Endodermal cell (in vitro differentiated cells): ENCODE data around the gene CXCL17. TPM values are rescaled to one million over a fixed set of nuclear protein-coding genes. Genes with fewer than 3 reads are reported as not detected.

ENCODE experiments used
- DNase-seq: peaks from one replicate; pipeline ENCODE4 v3.0.0-alpha.2; 2017
- H3K27ac ChIP-seq: 2 replicates; pipeline ENCODE4 v1.5.1; 2013; ENCODE audit warnings: mild to moderate bottlenecking, low read depth, low read length, moderate library complexity
- H3K27me3 ChIP-seq: 2 replicates; pipeline ENCODE4 v1.6.1; 2013; ENCODE audit warnings: mild to moderate bottlenecking, low read length, moderate library complexity; ENCODE audit not compliant: insufficient read depth, control insufficient read depth, poor library complexity, severe bottlenecking
- H3K36me3 ChIP-seq: 2 replicates; pipeline ENCODE4 v1.7.0; 2013; ENCODE audit warnings: mild to moderate bottlenecking, low read length, moderate library complexity; ENCODE audit not compliant: control insufficient read depth, insufficient read depth
- H3K4me1 ChIP-seq: one replicate; pipeline ENCODE4 v1.7.0; 2013; ENCODE audit warnings: low read length; ENCODE audit not compliant: control insufficient read depth, insufficient read depth
- H3K4me3 ChIP-seq: 2 replicates; pipeline ENCODE4 v1.5.1; 2013; ENCODE audit warnings: mild to moderate bottlenecking, low read length, moderate library complexity
- H3K9ac ChIP-seq: 2 replicates; pipeline ENCODE4 v1.6.1; 2013; ENCODE audit warnings: mild to moderate bottlenecking, low read length, moderate library complexity; ENCODE audit not compliant: poor library complexity, severe bottlenecking; ENCODE audit errors: extremely low read depth
- H3K9me3 ChIP-seq: 2 replicates; pipeline ENCODE4 v1.6.1; 2013; ENCODE audit warnings: mild to moderate bottlenecking, low read length, moderate library complexity; ENCODE audit not compliant: control insufficient read depth
- H3K27ac Mint-ChIP-seq: 2 replicates; pipeline ENCODE4 v1.8.0; 2020; ENCODE audit warnings: mixed read lengths
- H3K27me3 Mint-ChIP-seq: 2 replicates; pipeline ENCODE4 v1.8.0; 2021; ENCODE audit warnings: mild to moderate bottlenecking, mixed read lengths; ENCODE audit not compliant: insufficient read depth
- H3K36me3 Mint-ChIP-seq: 2 replicates; pipeline ENCODE4 v1.8.0; 2020; ENCODE audit warnings: low read depth, mixed read lengths
- H3K4me1 Mint-ChIP-seq: 2 replicates; pipeline ENCODE4 v1.8.0; 2020; ENCODE audit warnings: mixed read lengths
- H3K4me3 Mint-ChIP-seq: 2 replicates; pipeline ENCODE4 v1.8.0; 2020; ENCODE audit warnings: mild to moderate bottlenecking, moderate library complexity, mixed read lengths
- H3K9me3 Mint-ChIP-seq: 2 replicates; pipeline ENCODE4 v1.8.0; 2020; ENCODE audit warnings: mild to moderate bottlenecking, mixed read lengths
- CTCF ChIP-seq: fragments of 200-600 bp; sonication (generic); conservative IDR thresholded peaks from 2 replicates; pipeline ENCODE4 v1.5.0; 2021; ENCODE audit warnings: antibody characterized with exemption, mild to moderate bottlenecking
- WGBS, 2 experiments: methylation state at CpG; one replicate each; pipeline versions ENCODE4 v1.1.5 to v1.1.7; 2013; ENCODE audit warnings: missing lambda C conversion rate in 2 of 2, mixed read lengths in 1 of 2; ENCODE audit not compliant: insufficient coverage in 1 of 2, insufficient read length in 1 of 2; 5-methylcytosine and 5-hydroxymethylcytosine counted together
- total RNA-seq, 2 donors: library from RNA; stranded (reverse); fragmentation: NEBNext Ultra II Directional in 1 of 2; extraction: Animal tissue kit (Norgen Biotek cat#: 25700) in 1 of 2; gene quantifications; 2 replicates in 1 of 2; 3 replicates in 1 of 2; pipeline ENCODE4 v1.2.1, GENCODE V29; 2021

Gene CXCL17
- total RNA-seq, 2 donors from 2014 or later, result 0.37 TPM; not detected in 1

DNA sequence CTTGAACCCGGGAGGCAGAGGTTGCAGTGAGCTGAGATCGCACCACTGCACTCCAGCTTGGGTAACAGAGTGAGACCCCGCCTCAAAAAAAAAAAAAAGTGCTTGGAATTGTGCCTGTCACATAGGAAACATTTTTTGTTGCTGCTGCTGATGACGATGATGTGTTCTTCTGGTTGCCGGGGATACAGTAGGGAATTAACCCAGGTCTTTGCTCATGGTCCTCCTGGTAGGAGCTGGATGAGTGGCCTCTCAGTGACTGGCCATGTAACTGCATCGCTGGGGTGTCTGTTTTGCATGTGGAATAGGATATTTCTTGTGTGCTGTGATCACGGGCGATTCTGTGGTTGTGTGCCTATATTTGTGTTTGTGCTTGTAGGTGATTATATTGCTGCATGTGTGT is 48.0 kb downstream of the CXCL17 start:
- Mint-ChIP-seq H3K9me3 (no peaks in the 10 kb centered on the region), H3K27ac (no peak overlapping the region), H3K4me3 (no peak overlapping the region), H3K27me3 (peaks cover 45% of the 10 kb centered on the region), H3K36me3 (peaks cover 4% of the 10 kb centered on the region), H3K4me1 (peaks cover 17% of the 10 kb centered on the region)
- H3K4me1 ChIP-seq, result no peaks in the 10 kb centered on the region
- no peaks in the 10 kb centered on the region for H3K36me3 ChIP-seq
- H3K9me3 ChIP-seq, result no peaks in the 10 kb centered on the region
- peaks cover 20% of the 10 kb centered on the region for H3K27me3 ChIP-seq
- no peak for DNase-seq
- no peak overlapping the region for H3K9ac ChIP-seq
- WGBS, 2 experiments, result 90 to 95% methylated on average over 5 to 8 of the region's 8 CpGs
- H3K27ac ChIP-seq, result no peak overlapping the region
- H3K4me3 ChIP-seq, result no peak overlapping the region
- TF ChIP-seq CTCF, result no peak

- TF ChIP-seq CTCF, result no peak
- no peaks in the 10 kb centered on the region for H3K36me3 ChIP-seq
- H3K27ac Mint-ChIP-seq, result no peak overlapping the region
- no peak overlapping the region for H3K4me3 ChIP-seq
- H3K4me1 Mint-ChIP-seq, result peaks cover 8% of the 10 kb centered on the region
- no peaks in the 10 kb centered on the region for H3K9me3 Mint-ChIP-seq
- no peak for DNase-seq
- H3K27me3 ChIP-seq, result peaks cover 24% of the 10 kb centered on the region
- H3K4me3 Mint-ChIP-seq, result no peak overlapping the region
- no peaks in the 10 kb centered on the region for H3K4me1 ChIP-seq
- no peak overlapping the region for H3K9ac ChIP-seq
- no peak overlapping the region for H3K27ac ChIP-seq
- no peaks in the 10 kb centered on the region for H3K36me3 Mint-ChIP-seq
- WGBS, 2 experiments, result 89 to 90% methylated on average over 2 to 4 of the region's 4 CpGs
- H3K27me3 Mint-ChIP-seq, result peaks cover 54% of the 10 kb centered on the region
- H3K9me3 ChIP-seq, result no peaks in the 10 kb centered on the region
These were observed 50.6 kb downstream of the CXCL17 start for GRCh38 chr19:42392165-42392564.

GRCh38 chr19:42389899-42390298 is 52.8 kb downstream of the CXCL17 start, which contains the start of gene CNFN:
Gene CNFN, minus strand, starts transcription at chr19:42390297. Its CDS starts 1,260 bp downstream, at chr19:42389037.
- H3K27ac Mint-ChIP-seq, result no peak within 1 kb of the TSS
- WGBS, 2 experiments, result 78% methylated on average over 7 to 12 of the region's 12 CpGs
- no peak within 1 kb of the TSS for H3K4me3 Mint-ChIP-seq
- H3K4me1 Mint-ChIP-seq, result peaks cover 4% of the 10 kb centered on the region
- TF ChIP-seq CTCF, result no peak
- H3K36me3 ChIP-seq, result no peaks in the 10 kb centered on the region
- no peak for DNase-seq
- H3K4me1 ChIP-seq, result peaks cover 4% of the 10 kb centered on the region
- H3K27me3 ChIP-seq, result peaks cover 24% of the 10 kb centered on the region
- no peak within 1 kb of the TSS for H3K27ac ChIP-seq
- no peaks in the 10 kb centered on the region for H3K36me3 Mint-ChIP-seq
- H3K9ac ChIP-seq, result no peak within 1 kb of the TSS
- H3K27me3 Mint-ChIP-seq, result peaks cover 53% of the 10 kb centered on the region
- no peaks in the 10 kb centered on the region for H3K9me3 Mint-ChIP-seq
- H3K4me3 ChIP-seq, result no peak within 1 kb of the TSS
- no peaks in the 10 kb centered on the region for H3K9me3 ChIP-seq
